ENCODE data around the gene DENND2C.

The DENND2C gene

DNA sequence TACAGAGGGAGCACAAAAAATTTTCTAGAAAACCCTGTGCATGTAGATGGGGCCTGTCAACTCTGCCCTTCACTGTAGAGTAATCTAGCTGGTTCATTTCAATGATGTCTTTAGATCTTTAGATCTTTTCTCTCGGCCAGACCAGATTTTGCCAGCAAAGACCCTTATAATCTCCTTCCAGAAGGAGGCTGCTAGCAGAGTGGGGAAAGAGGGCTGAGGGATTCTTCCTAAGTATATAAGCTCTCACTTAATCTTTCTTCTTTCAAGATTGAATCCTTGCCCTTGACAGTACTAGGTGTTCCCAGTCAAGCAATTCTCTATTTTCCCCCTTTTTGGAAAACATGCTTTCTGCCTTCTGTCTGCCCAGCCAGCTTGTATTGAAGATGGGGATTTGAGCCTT, 122.8 kb downstream of the DENND2C start:
- no peak for DNase-seq (ENCODE audit: low read depth in 4 of 4, low spot score in 1 of 4)

DNA sequence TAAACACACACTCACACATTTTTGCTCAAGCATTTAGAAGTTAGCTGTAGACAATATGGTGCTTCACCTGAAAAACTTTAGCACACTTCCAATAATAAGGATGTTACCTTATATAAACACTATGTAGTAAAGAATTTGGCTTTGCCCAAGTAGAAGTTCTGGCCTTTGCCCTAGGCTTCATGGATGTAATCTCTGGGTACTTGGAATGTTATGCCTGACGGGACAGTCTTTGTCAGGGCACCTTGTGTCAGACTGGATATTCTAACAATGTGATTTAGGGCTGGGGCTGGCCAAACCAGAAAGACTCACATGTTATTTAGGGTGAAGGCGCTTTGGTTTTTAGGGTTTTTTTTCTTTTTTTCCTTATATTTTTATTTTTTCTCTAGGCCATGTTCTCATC, 124.1 kb downstream of the DENND2C start:
- no peak for DNase-seq (ENCODE audit: low read depth in 4 of 4, low spot score in 1 of 4)

DNA sequence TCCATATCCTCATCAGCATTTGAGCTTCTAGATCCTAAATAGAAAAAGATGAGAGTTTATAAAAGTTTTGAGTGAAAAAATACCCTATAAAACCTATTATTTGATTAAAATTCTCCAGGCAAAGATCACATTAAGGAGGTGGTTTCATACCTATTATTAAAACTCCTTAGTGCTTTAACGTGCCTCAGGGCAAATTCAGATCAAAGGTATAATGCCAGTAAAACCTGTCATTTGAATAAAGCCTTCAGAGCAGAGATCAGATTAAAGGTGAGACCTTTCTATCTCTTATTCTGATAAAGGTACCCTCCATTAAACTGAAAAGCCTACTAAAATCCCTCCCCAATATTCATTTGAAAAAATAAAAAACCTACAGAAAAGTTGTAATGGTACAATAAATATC, 124.5 kb downstream of the DENND2C start:
- no peak for DNase-seq (ENCODE audit: low read depth in 4 of 4, low spot score in 1 of 4)

DNA sequence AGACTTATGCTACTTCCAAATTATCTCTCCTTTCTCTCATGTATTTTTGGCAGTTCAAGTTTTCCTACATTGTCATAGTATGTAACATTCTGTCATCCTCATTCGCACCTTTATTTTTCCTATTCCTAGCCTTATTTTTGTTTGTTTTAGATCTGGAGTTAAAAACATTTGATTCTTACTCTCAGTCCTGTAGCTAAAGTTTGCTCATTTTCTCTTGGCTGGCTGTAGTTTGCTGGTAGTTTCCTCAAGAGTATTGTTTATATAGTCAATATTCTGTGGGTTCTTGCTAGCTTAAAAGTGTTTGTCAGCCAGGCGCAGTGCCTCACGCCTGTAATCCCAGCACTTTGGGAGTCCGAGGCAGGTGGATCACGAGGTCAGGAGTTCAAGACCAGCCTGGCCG, 129.0 kb downstream of the DENND2C start:
- no peak for DNase-seq (ENCODE audit: low read depth in 4 of 4, low spot score in 1 of 4)

DNA sequence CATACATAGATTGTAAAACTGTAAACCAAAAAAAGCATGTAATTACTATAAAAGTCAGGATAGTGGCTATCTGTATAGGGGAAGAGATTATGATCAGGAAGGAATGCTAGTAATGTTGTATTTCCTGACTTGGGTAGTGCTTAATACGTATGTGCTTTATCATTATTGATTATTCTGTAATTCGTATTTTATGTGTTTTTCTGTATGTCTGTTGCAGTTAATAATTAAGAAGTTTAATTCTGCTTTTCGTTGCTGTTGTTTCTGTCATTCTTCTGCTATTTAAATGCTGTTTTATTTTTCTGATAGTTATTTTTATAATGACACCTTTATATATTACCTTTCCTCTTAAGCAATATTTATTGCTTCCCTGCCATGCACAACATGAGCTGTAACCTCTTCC, 129.6 kb downstream of the DENND2C start:
- DNase-seq (ENCODE audit: low read depth in 4 of 4, low spot score in 1 of 4): no peak

DNA sequence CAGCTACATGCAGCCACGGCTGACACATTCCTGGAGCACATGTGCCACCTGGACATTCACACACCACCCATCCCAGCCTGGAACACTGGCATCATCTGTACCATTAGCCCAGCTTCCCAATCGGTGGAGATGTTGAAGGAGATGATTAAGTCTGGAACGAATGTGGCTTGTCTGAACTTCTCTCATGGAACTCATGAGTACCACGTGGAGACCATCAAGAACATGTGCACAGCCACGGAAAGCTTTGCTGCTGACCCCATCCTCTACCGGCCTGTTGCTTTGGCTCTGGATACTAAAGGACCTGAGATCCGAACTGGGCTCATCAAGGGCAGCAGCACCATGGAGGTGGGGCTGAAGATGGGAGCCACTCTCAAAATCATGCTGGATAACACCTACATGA, 133.8 kb downstream of the DENND2C start:
- no peak for DNase-seq (ENCODE audit: low read depth in 4 of 4, low spot score in 1 of 4)

DNA sequence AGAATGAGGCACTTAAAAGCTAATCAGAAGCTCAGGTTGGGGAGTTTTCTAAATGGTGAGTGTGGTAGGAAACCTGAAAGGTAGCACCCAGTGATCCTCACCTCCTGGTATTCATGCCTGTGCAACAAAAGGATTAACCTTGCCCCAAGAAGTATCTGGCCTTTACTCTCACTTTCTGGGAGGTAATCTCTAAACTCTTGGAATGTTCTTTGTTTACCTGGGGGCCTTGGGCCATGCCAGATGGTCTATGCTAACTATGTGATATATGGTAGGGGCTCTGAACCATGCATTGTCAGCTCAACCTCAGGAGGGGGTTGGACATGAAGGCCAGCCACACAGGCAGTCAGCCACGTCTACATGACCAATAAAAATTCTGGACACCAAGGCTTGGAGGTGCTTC, 134.4 kb downstream of the DENND2C start:
- no peak for DNase-seq (ENCODE audit: low read depth in 4 of 4, low spot score in 1 of 4)

Measured in stimulated activated CD4-positive, alpha-beta T cell treated with anti-CD3 and anti-CD28 coated beads, Interleukin-1b, Interleukin-23, amount 100 ng/mL, for 24 hours (primary cell).